ENCODE measurements around the gene DAB1.

Gene DAB1

GRCh38 chr1:57411262-57411661 is 12.6 kb downstream of the DAB1 start:
- no peak for DNase-seq (ENCODE audit: low spot score)

GRCh38 chr1:57410508-57410907 is 13.4 kb downstream of the DAB1 start:
- DNase-seq (ENCODE audit: low spot score), result no peak

- no peak for DNase-seq (ENCODE audit: low spot score)
Measured at GRCh38 chr1:57407928-57408327, 15.9 kb downstream of the DAB1 start.

- no peak for DNase-seq (ENCODE audit: low spot score)
Measured at GRCh38 chr1:57406428-57406970, 17.4 kb downstream of the DAB1 start.

- no peak for DNase-seq (ENCODE audit: low spot score)
Measured at GRCh38 chr1:57404884-57405283, 19.0 kb downstream of the DAB1 start.

- no peak for DNase-seq (ENCODE audit: low spot score)
Measured at GRCh38 chr1:57403201-57403600, 20.7 kb downstream of the DAB1 start.

- DNase-seq (ENCODE audit: low spot score), result no peak
Measured at GRCh38 chr1:57401671-57402070, 22.2 kb downstream of the DAB1 start.

GRCh38 chr1:57400048-57400447 is 23.8 kb downstream of the DAB1 start:
- no peak for DNase-seq (ENCODE audit: low spot score)

GRCh38 chr1:57393058-57393584 is 30.7 kb downstream of the DAB1 start:
- DNase-seq (ENCODE audit: low spot score), result no peak

- no peak for DNase-seq (ENCODE audit: low spot score)
Measured at GRCh38 chr1:57385336-57385735, 38.5 kb downstream of the DAB1 start.

- DNase-seq (ENCODE audit: low spot score), result no peak
Measured at GRCh38 chr1:57384901-57385300, 39.0 kb downstream of the DAB1 start.

- no peak for DNase-seq (ENCODE audit: low spot score)
Measured at GRCh38 chr1:57384284-57384683, 39.6 kb downstream of the DAB1 start.

- no peak for DNase-seq (ENCODE audit: low spot score)
Measured at GRCh38 chr1:57381871-57382270, 42.0 kb downstream of the DAB1 start.

GRCh38 chr1:57381426-57381825 is 42.4 kb downstream of the DAB1 start:
- no peak for DNase-seq (ENCODE audit: low spot score)

- no peak for DNase-seq (ENCODE audit: low spot score)
Measured at GRCh38 chr1:57380923-57381322, 42.9 kb downstream of the DAB1 start.

- no peak for DNase-seq (ENCODE audit: low spot score)
Measured at GRCh38 chr1:57378534-57378933, 45.3 kb downstream of the DAB1 start.

GRCh38 chr1:57377339-57378139 is 46.3 kb downstream of the DAB1 start:
- no peak for DNase-seq (ENCODE audit: low spot score)

GRCh38 chr1:57376041-57376440 is 47.8 kb downstream of the DAB1 start:
- DNase-seq (ENCODE audit: low spot score), result no peak

GRCh38 chr1:57369889-57370288 is 54.0 kb downstream of the DAB1 start:
- DNase-seq (ENCODE audit: low spot score), result no peak

GRCh38 chr1:57367945-57368344 is 55.9 kb downstream of the DAB1 start:
- no peak for DNase-seq (ENCODE audit: low spot score)

GRCh38 chr1:57363643-57364042 is 60.2 kb downstream of the DAB1 start:
- DNase-seq (ENCODE audit: low spot score), result no peak

GRCh38 chr1:57363165-57363564 is 60.7 kb downstream of the DAB1 start:
- no peak for DNase-seq (ENCODE audit: low spot score)

- DNase-seq (ENCODE audit: low spot score), result no peak
Measured at GRCh38 chr1:57362480-57362879, 61.4 kb downstream of the DAB1 start.

GRCh38 chr1:57361516-57361915 is 62.3 kb downstream of the DAB1 start:
- DNase-seq (ENCODE audit: low spot score), result no peak
